ENCODE results near the gene CLIC6. TPM values are rescaled to one million over a fixed set of nuclear protein-coding genes. Genes with fewer than 3 reads are reported as not detected.
A peak's percentile ranks its signal among the peaks of the same experiment; 100 is the strongest.

The CLIC6 gene
- total RNA-seq, 2 experiments from 2014 or later: not detected

- no peaks in the 10 kb centered on the region for H3K9me2 ChIP-seq (ENCODE audit: insufficient read depth, low read length)
- peak overlapping the region; percentile 12 for H3K4me3 ChIP-seq (ENCODE audit: low read depth, low read length, poor library complexity, severe bottlenecking)
- H2AFZ ChIP-seq (ENCODE audit: low read length): peak overlapping the region; percentile 57; the same call in 1 of the 2 replicates
- H3K4me2 ChIP-seq (ENCODE audit: low read length): peak overlapping the region; percentile 30
- H3K27ac ChIP-seq (ENCODE audit: low read depth, low read length, poor library complexity, severe bottlenecking): no peak overlapping the region
- H3K79me2 ChIP-seq (ENCODE audit: insufficient read depth, low read depth, low read length): no peaks in the 10 kb centered on the region
- H3K4me1 ChIP-seq (ENCODE audit: insufficient read depth, low read length, poor library complexity, severe bottlenecking): no peaks in the 10 kb centered on the region
- H4K20me1 ChIP-seq (ENCODE audit: insufficient read depth, low read length): no peaks in the 10 kb centered on the region
- intact Hi-C loops (cut with micrococcal nuclease; ENCODE audit: unreplicated experiment): loop anchor here (1.0 to 10.0 kb wide), 6 partner anchors 142 to 1095 kb away; no protein-coding TSS in a partner anchor
- no peak for TF ChIP-seq EZH2phosphoT487 (IDR thresholded peaks at IDR 0.05; ENCODE audit: borderline replicate concordance, low read depth, low read length)
- TF ChIP-seq, protein P1, sequence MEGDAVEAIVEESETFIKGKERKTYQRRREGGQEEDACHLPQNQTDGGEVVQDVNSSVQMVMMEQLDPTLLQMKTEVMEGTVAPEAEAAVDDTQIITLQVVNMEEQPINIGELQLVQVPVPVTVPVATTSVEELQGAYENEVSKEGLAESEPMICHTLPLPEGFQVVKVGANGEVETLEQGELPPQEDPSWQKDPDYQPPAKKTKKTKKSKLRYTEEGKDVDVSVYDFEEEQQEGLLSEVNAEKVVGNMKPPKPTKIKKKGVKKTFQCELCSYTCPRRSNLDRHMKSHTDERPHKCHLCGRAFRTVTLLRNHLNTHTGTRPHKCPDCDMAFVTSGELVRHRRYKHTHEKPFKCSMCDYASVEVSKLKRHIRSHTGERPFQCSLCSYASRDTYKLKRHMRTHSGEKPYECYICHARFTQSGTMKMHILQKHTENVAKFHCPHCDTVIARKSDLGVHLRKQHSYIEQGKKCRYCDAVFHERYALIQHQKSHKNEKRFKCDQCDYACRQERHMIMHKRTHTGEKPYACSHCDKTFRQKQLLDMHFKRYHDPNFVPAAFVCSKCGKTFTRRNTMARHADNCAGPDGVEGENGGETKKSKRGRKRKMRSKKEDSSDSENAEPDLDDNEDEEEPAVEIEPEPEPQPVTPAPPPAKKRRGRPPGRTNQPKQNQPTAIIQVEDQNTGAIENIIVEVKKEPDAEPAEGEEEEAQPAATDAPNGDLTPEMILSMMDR (conservative IDR thresholded peaks at IDR 0.05; ENCODE audit: low read length): peak; percentile 93
- H3K9me3 ChIP-seq (ENCODE audit: low read length): no peaks in the 10 kb centered on the region
- ChIA-PET POLR2A (interaction anchor here (0.7 to 0.8 kb wide), 2 partner anchors 45 to 1823 kb away, joined by 3 to 4 read pairs; no protein-coding TSS in a partner anchor), CTCF (ENCODE audit: unreplicated experiment) (interaction anchor here (0.8 to 1.2 kb wide), 3 partner anchors 15 to 655 kb away, joined by 3 to 4 read pairs (median 3); no protein-coding TSS in a partner anchor)
- no peaks in the 10 kb centered on the region for H3K36me3 ChIP-seq (ENCODE audit: insufficient read depth, low read length)
- BruUV-seq (replicated peaks): no TSS peak
- DNase-seq (ENCODE audit: low spot score): peak; percentile 69
Observed at GRCh38 chr21:34745557-34746255, 76.9 kb downstream of the CLIC6 start.

GRCh38 chr21:34748862-34749261 lies 80.1 kb downstream of the CLIC6 start:
- BruUV-seq (replicated peaks): no TSS peak
- ChIA-PET CTCF (ENCODE audit: unreplicated experiment) (no interaction called here), POLR2A (no interaction called here)
- intact Hi-C loops (cut with micrococcal nuclease; ENCODE audit: unreplicated experiment): loop anchor here (5.0 to 10.0 kb wide), 4 partner anchors 138 to 866 kb away; no protein-coding TSS in a partner anchor
- TF ChIP-seq EZH2phosphoT487 (IDR thresholded peaks at IDR 0.05; ENCODE audit: borderline replicate concordance, low read depth, low read length): no peak
- TF ChIP-seq, protein P1 (conservative IDR thresholded peaks at IDR 0.05; ENCODE audit: low read length): no peak
- Histone ChIP-seq H3K36me3 (ENCODE audit: insufficient read depth, low read length) (no peaks in the 10 kb centered on the region), H4K20me1 (ENCODE audit: insufficient read depth, low read length) (no peaks in the 10 kb centered on the region), H3K9me3 (ENCODE audit: low read length) (no peaks in the 10 kb centered on the region), H3K9me2 (ENCODE audit: insufficient read depth, low read length) (no peaks in the 10 kb centered on the region), H3K4me2 (ENCODE audit: low read length) (no peak overlapping the region), H3K79me2 (ENCODE audit: insufficient read depth, low read depth, low read length) (no peaks in the 10 kb centered on the region), H3K27ac (ENCODE audit: low read depth, low read length, poor library complexity, severe bottlenecking) (no peak overlapping the region), H3K4me3 (ENCODE audit: low read depth, low read length, poor library complexity, severe bottlenecking) (no peak overlapping the region), H2AFZ (ENCODE audit: low read length) (no peak overlapping the region), H3K4me1 (ENCODE audit: insufficient read depth, low read length, poor library complexity, severe bottlenecking) (no peaks in the 10 kb centered on the region)
- DNase-seq (ENCODE audit: low spot score): no peak

All from OCI-LY7 (cell line).